DMS79 treated with DMSO at 0.1 percent for 48 hours (cell line): Measurements from ENCODE around the gene CAMTA1.

Experiments
- DNase-seq: peaks from one replicate; lab custom pipeline; 2025; lab: John Stamatoyannopoulos, UW

The CAMTA1 gene

GRCh38 chr1:7284839-7285435, 499.7 kb downstream of the CAMTA1 start:
- no peak for DNase-seq

DNA sequence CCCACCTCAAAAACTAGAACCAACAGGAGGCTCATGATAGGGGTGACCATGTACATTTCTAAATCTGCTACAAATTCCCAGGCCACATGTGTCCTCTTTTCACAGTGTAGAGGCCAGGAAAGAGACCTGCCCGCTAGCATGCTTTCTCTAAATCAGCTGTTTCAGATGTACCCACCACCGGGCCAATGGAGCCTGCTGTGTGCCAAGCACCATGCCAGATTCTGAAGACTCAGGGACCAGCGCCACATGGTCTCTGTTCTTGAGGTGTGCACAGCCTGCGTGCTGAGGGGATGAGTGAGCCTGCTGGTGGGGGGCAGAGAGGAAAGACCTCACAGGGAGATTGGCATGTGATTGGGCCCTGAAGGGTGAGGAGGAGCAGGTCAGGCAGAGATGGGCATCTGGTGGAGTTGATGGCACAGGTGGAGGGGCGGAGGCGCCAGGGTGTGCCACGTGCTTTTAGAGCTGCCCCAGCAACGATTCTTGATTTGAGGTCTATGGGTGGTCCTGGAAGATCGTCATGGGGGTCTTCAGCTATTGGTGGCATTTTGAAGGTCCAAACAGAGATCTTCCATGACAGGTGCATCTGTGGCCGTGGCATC, 500.7 kb downstream of the CAMTA1 start:
- no peak for DNase-seq

DNA sequence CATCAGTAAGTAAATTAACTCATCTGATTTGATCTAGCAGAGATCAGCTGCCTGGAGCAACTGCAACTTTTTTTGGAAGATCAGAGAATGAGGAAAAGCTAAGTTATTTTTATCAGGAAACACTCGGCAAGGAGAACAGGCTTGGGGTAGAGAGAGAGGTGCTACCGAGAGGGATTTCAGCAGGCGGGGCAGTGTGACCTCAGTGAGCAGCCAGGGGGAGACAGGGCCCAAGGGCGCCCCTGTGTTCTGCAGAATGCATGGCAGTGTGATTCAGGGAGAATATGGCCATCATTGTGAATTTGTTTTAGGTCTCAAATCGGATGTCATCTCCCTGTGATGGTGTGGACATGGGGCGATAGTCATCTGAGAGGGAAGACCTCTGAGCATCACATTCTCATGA, 501.8 kb downstream of the CAMTA1 start:
- DNase-seq: no peak

GRCh38 chr1:7288992-7289391, 503.7 kb downstream of the CAMTA1 start:
- no peak for DNase-seq

DNA sequence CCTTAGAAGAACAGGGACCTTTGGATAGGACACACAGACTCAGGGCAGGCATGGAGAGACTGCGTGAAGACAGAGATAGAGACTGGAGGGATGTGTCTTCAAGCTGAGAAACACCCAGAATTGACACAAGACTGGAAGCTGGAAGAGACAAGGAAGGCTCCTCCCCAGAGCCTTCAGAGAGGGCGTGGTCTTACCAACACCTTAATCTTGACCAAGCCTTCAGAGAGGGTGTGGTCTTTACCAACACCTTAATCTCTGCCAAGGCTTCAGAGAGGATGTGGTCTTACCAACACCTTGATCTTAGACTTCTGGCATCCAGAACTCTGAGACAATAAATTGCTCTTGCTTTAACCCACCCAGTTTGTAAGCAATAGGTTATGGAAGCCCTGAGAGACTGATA, 504.4 kb downstream of the CAMTA1 start:
- DNase-seq: no peak

GRCh38 chr1:7290971-7291970, 506.0 kb downstream of the CAMTA1 start:
- DNase-seq: no peak

DNA sequence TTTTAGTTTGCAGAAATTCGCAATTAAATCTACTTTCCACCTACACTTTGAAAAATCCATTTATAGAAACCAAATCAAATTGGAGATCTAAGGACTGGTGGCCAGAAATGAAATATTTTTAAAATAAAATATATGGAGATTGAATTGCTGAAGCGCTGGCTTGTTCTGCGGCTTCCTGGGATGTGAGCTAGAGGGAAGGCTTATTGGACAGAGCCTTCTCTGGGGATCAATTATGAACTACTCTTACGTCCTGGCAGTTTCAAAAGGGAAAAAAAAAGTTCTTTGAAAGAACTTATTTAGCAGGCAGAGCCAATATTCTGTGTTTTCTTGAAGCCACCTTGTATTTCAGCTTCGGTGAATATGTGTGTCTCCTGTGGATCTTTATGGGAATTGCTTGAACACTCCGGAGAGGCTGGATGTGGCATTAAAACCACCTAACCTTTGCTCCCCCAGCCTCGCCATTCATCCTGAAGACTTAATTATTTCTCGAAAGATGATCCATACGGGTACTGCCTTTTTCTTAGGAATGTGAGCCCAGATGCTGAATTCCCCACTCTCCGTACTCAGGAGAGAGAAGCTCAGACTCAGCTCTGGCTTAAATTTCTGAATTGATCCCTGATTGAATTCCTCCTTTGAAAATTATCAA, 506.9 kb downstream of the CAMTA1 start:
- no peak for DNase-seq

GRCh38 chr1:7292714-7293419, 507.6 kb downstream of the CAMTA1 start:
- no peak for DNase-seq

DNA sequence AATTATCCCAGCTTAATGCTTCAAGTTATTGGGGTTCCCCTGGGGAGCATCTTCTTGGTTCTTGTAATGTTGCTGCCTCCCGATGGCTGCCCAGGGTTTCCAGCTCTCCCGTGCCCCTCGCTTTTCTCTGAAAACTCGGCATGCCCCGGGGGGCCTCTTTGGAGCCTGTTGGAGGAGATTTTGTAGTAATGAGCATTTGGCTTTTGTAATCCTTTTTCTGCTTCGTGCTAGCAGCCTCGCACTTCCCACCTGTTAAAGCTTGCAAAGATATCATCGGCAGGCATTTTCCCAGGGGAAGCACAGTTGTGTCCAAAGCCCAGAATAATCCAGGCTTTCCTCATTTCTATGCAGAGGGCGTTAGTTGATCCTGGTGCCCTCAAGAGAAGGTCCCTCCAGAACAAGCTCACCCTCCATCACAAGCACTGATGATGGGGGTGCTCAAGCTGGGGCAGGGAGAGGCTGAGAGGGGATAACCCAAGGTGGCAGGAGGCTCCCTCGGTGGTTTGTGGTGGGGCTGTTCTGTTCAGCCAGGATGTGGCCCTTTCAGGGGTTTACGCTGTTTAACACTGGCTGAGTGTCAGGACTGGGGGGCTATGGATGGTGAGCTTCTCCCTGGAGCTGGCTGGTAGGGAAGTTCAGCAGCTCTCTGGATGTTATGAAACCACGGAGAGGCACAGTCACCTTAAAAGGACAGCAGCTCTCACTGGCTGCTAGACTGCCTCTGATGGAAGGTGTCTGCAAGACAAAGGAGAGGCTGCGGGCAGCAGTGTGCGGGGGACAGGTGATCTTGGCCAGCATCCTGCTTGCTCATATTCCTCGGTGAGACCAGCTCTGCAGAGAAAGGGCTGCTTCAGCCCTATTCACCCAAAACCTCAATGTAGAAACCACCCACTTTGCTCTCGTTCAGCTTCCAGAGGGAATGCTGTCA, 508.7 kb downstream of the CAMTA1 start:
- no peak for DNase-seq

DNA sequence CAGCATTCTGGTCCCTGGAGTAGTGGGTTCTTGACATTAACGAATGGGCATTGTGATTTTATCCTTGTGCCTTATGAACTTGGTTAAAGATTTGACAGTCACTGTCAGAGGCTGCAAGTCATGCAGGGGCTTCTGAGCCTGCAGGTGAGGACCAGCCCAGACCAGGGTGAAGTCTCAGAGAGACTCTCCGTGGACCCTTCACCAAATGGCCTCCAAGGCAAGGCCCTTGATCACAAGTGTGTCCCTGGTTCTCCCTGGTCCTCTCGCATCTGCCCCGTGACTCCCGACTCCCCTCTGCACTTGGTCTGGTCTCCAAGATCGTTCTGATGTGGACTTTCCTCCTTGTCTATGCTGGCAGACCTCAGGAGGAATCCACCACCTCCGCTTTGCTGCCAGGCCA, 509.4 kb downstream of the CAMTA1 start:
- DNase-seq: no peak

- no peak for DNase-seq
These were observed 510.7 kb downstream of the CAMTA1 start for GRCh38 chr1:7295946-7296345.

DNA sequence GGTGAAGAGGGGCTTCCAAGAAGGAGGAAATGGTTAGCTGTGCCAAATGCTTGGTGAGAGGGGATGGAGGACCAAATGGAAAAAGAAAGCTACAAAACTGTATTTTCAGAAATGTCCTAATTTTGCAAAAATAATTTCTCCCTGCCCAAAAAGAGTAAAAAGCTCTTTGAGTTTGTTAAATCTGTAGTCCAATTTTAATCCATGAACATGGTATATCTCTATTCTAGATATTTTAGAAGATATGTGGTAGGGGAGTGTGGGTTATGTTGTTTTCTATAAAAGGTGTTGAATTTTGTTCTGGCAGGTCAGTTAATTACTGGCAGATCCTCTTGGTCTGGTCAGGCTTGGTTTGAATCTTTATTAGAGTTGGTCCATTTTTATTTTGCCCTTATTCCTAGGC, 511.7 kb downstream of the CAMTA1 start:
- no peak for DNase-seq

GRCh38 chr1:7298145-7298544, 512.9 kb downstream of the CAMTA1 start:
- DNase-seq: no peak

- DNase-seq: no peak
These were observed 513.5 kb downstream of the CAMTA1 start for GRCh38 chr1:7298749-7299151.

- peak; percentile 26 for DNase-seq
These were observed 514.1 kb downstream of the CAMTA1 start for GRCh38 chr1:7299329-7299799.

DNA sequence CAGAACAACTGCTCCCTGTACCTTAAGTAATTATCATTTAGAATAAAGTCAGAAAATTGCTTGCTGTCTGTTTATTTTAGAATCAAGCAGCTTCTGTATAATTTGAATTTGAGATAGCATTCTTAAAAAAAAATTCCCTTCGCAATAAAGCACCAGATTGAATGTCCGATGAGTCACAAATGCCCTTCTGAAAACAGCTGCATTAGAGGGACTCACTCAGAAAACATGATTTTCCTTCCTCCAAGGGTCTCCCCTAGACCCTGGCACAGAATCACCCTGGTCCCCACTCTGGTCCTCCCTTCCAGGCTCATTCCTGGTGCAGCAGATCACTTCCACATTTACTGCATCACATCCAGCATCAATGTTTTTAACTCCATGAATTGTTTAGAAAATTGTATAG, 514.7 kb downstream of the CAMTA1 start:
- peak; percentile 26 for DNase-seq

GRCh38 chr1:7300893-7301663, 515.8 kb downstream of the CAMTA1 start:
- no peak for DNase-seq

DNA sequence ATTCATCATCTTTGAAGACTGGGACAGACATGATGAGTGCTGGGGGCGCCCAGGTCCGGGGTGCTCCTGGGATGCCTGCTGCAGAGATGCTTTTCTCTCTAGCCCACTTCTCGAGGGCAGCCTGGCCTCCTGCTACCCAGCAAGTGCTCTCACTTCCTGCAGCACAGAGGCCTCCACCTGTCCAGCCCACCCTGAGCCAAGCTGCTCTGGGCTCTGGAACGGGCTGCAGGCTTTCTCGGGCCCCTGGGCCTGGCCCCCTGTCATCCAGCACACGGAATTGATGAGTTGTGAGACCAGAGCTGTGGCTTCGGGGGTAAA, 516.4 kb downstream of the CAMTA1 start:
- DNase-seq: peak; percentile 71

- peak; percentile 50 for DNase-seq
These were observed 516.9 kb downstream of the CAMTA1 start for GRCh38 chr1:7302126-7302525.

- peak; percentile 9 for DNase-seq
These were observed 517.6 kb downstream of the CAMTA1 start for GRCh38 chr1:7302873-7303272.
